GM21360 (cell line): ENCODE data around the gene KIAA1614.

ENCODE experiments used
- ATAC-seq: cut with Tn5 transposase; IDR thresholded peaks from one replicate; pipeline ENCODE4 v1.9.1; 2021; ENCODE audit warnings: mild to moderate bottlenecking, moderate library complexity; ENCODE audit not compliant: unreplicated experiment

The KIAA1614 gene

GRCh38 chr1:180908074-180908765 is 4.5 kb upstream of the KIAA1614 start:
- ATAC-seq, result no peak

DNA sequence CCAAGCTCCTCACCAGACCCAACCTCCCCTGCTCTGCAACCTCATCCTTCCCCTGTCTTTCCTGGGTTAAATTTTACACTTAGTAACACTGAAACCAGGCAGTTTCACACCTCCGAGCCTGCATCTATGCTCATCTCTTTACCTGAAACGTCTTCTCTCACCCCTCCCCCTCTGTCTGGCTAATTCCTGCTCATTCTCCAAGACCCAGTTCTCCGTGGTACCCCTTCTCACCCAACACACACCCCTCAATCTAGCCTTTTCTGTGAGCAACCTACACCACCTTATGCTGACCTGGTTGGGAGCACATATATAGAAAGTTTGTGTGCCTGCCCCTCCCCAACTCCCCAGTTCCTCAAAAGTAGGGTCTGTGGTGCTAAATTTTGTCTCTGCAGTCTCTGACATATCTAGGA is 3.7 kb upstream of the KIAA1614 start:
- ATAC-seq, result no peak

GRCh38 chr1:180909462-180909976 is 3.2 kb upstream of the KIAA1614 start:
- ATAC-seq, result no peak

DNA sequence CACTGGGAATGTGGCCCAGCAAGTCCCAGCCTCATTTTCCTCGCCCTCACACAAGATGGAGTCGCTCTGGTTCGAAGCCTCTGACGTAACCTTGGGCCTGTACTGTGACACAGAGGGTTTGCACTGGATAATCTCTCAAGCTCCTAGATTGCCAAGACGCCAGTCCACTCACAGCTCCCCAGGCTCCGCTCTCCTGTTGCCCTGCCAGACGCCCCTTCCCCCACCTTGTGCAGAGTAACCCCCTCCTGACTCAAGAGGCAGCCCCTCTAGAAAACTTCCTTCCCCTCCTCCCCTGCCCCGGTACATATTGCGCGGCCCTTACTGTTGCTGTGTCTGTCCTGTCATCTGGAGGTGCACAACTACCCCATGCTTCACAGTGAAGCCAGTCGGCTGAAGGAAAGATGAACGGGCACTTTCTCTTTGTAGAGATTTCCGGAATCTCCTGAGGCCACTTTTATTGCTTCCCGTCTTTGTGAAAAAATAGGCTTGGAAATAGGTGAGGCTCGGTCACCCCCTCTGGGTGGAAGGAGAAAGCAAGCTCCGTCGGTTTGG is 981 bp upstream of the KIAA1614 start:
- no peak for ATAC-seq

GRCh38 chr1:180912211-180912800 is 391 bp upstream of the KIAA1614 start:
- ATAC-seq, result no peak

DNA sequence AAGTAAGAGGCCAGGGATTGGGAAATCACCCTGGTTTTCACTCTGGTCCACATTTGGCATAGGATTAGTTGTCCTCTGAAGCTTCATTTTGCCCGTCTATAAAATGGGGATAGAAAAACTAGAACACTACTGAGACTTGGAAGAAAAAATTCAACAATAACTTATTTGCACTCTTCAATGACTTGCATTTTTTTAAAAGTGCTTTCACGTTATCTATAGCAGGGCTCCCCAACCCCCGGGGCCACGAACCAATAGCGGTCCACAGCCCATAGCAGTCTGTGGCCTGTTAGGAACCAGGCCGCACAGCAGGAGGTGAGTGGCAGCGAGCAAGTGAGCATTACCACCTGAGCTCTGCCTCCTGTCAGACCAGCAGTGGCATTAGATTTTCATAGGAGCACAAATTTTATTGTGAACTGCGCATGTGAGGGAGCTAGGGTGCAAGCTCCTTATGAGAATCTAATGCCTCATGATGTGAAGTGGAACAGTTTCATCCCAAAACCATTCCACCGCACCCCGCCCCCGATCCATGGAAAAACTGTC is 2.8 kb downstream of the KIAA1614 start:
- ATAC-seq, result no peak

DNA sequence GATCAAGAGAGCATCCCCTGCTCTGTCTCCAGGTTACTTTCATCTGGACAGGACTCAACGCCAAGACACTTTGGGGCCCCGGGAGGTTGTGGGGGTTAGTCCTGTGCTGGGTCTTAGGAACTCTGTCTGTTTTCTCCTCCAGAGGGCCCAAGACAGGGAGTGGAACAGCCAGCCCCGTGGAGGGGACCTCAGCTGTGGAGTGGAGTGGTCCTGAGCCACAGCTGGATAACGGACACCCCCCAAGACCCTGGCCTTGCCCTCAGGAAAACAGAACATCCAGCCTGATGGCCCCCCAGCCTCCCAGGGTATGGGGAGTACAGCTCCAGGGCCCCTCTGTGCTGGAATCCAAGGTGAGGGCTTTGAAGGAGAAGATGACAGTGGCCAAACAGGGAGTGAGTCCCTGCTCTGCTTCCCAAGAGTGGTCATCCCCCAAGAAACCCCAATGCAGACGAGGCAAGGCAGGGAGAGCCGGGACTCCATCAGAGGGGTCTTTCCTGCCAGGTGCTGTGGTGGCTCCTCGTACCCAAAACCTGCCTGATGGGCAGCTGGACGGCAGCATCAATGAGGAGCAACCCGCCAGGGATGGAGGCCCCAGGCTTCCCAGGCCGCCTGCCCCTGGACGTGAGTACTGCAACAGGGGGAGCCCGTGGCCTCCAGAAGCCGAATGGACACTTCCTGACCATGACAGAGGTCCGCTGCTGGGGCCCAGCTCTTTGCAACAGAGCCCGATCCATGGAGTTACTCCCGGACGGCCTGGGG is 3.5 kb downstream of the KIAA1614 start:
- ATAC-seq, result no peak

- no peak for ATAC-seq
Observed at GRCh38 chr1:180916771-180917170, 4.1 kb downstream of the KIAA1614 start.

GRCh38 chr1:180917306-180918065 is 4.8 kb downstream of the KIAA1614 start:
- ATAC-seq, result no peak

- ATAC-seq, result no peak
Observed at GRCh38 chr1:180918519-180918918, 5.8 kb downstream of the KIAA1614 start.

- ATAC-seq, result no peak
Observed at GRCh38 chr1:180919183-180919700, 6.5 kb downstream of the KIAA1614 start.

- ATAC-seq, result no peak
Observed at GRCh38 chr1:180920193-180920592, 7.5 kb downstream of the KIAA1614 start.

DNA sequence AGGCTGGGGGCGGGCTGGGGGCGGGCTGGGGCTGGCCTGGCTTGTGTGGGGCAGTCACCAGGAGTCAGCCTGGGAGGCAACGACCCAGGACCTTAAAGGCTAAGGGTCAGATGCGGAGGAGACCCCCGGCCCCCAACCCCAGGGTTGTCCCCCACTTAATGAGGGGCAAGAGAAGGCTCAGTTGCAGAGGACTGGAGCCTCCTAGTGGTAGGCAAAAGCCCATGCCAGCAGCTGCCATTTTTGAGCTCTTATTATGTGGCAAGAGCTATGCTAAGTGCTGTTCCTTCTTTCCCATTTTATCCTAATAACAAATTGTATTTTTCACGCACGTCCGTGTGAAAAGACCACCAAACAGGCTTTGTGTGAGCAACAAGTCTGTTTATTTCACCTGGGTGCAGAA is 8.0 kb downstream of the KIAA1614 start:
- no peak for ATAC-seq

GRCh38 chr1:180921386-180921785 is 8.7 kb downstream of the KIAA1614 start:
- ATAC-seq, result no peak

GRCh38 chr1:180921891-180922630 is 9.4 kb downstream of the KIAA1614 start:
- ATAC-seq, result no peak

GRCh38 chr1:180922631-180923015 is 9.9 kb downstream of the KIAA1614 start:
- no peak for ATAC-seq

GRCh38 chr1:180923021-180923841 is 10.5 kb downstream of the KIAA1614 start:
- ATAC-seq, result no peak

- no peak for ATAC-seq
Observed at GRCh38 chr1:180923887-180924286, 11.2 kb downstream of the KIAA1614 start.

- ATAC-seq, result no peak
Observed at GRCh38 chr1:180924939-180925338, 12.2 kb downstream of the KIAA1614 start.
